H9 (cell line): ENCODE data around the gene PLP2. TPM values are rescaled to one million over a fixed set of nuclear protein-coding genes. Genes with fewer than 3 reads are reported as not detected.

Experiments used
- DNase-seq: peaks from one replicate; pipeline ENCODE4 v3.0.0-alpha.2; 2017
- H2AFZ ChIP-seq: one replicate; pipeline ENCODE4 v1.6.1; 2013; ENCODE audit warnings: mild to moderate bottlenecking, low read length, control low read depth, moderate library complexity
- H2AK5ac ChIP-seq: 2 replicates; pipeline ENCODE4 v1.6.1; 2013; ENCODE audit warnings: low read length, control low read depth, mixed read lengths; ENCODE audit not compliant: insufficient read length
- H2BK120ac ChIP-seq: one replicate; pipeline ENCODE4 v1.6.1; 2013; ENCODE audit warnings: low read depth, mild to moderate bottlenecking, low read length, control low read depth, inconsistent platforms; ENCODE audit not compliant: poor library complexity, severe bottlenecking
- H2BK12ac ChIP-seq: 2 replicates; pipeline ENCODE4 v1.6.1; 2013; ENCODE audit warnings: low read length, control low read depth, mixed read lengths, low read depth; ENCODE audit not compliant: insufficient read length
- H2BK15ac ChIP-seq: 2 replicates; pipeline ENCODE4 v1.6.1; 2013; ENCODE audit warnings: low read depth, low read length, control low read depth
- H2BK20ac ChIP-seq: one replicate; pipeline ENCODE4 v1.6.1; 2013; ENCODE audit warnings: low read depth, mild to moderate bottlenecking, low read length, control low read depth, inconsistent platforms; ENCODE audit not compliant: poor library complexity, severe bottlenecking
- H2BK5ac ChIP-seq: 2 replicates; pipeline ENCODE4 v1.6.1; 2013; ENCODE audit warnings: low read length, control low read depth, mixed read lengths; ENCODE audit not compliant: insufficient read length
- H3K14ac ChIP-seq: 2 replicates; pipeline ENCODE4 v1.6.1; 2013; ENCODE audit warnings: low read length, control low read depth; ENCODE audit not compliant: insufficient read depth
- H3K18ac ChIP-seq: 2 replicates; pipeline ENCODE4 v1.6.1; 2013; ENCODE audit warnings: low read depth, mild to moderate bottlenecking, mixed read lengths, low read length, control low read depth; ENCODE audit not compliant: insufficient read length
- H3K23ac ChIP-seq: 2 replicates; pipeline ENCODE4 v1.6.1; 2013; ENCODE audit warnings: low read length, control low read depth, mixed read lengths, low read depth; ENCODE audit not compliant: insufficient read length
- H3K23me2 ChIP-seq: 2 replicates; pipeline ENCODE4 v1.6.1; 2013; ENCODE audit warnings: low read depth, mild to moderate bottlenecking, mixed read lengths, low read length, control low read depth; ENCODE audit not compliant: insufficient read length, poor library complexity, severe bottlenecking
- H3K27ac ChIP-seq: 2 replicates; pipeline ENCODE4 v1.5.1; 2013; ENCODE audit warnings: low read length, control low read depth, mixed read lengths, low read depth; ENCODE audit not compliant: insufficient read length
- H3K27me3 ChIP-seq: 2 replicates; pipeline ENCODE4 v1.6.1; 2013; ENCODE audit warnings: low read length, control low read depth, inconsistent platforms; ENCODE audit not compliant: insufficient read depth
- H3K4ac ChIP-seq: 2 replicates; pipeline ENCODE4 v1.6.1; 2013; ENCODE audit warnings: low read depth, mild to moderate bottlenecking, control low read depth, inconsistent platforms, low read length, moderate library complexity
- H3K4me1 ChIP-seq: 2 replicates; pipeline ENCODE4 v1.6.1; 2013; ENCODE audit warnings: low read length, control low read depth, inconsistent platforms; ENCODE audit not compliant: insufficient read depth
- H3K4me2 ChIP-seq: 2 replicates; pipeline ENCODE4 v1.6.1; 2013; ENCODE audit warnings: low read length, control low read depth, mixed read lengths; ENCODE audit not compliant: insufficient read length, insufficient read depth
- H3K56ac ChIP-seq: 2 replicates; pipeline ENCODE4 v1.6.1; 2013; ENCODE audit warnings: low read depth, mild to moderate bottlenecking, mixed read lengths, low read length, control low read depth; ENCODE audit not compliant: insufficient read length
- H3K79me1 ChIP-seq: 2 replicates; pipeline ENCODE4 v1.6.1; 2013; ENCODE audit warnings: low read depth, mild to moderate bottlenecking, moderate library complexity, low read length, control low read depth, inconsistent platforms; ENCODE audit not compliant: insufficient read depth, poor library complexity, severe bottlenecking
- H3K79me2 ChIP-seq: 2 replicates; pipeline ENCODE4 v1.6.1; 2013; ENCODE audit warnings: low read length, control low read depth, inconsistent platforms; ENCODE audit not compliant: insufficient read depth
- H3K9ac ChIP-seq: 2 replicates; pipeline ENCODE4 v1.6.1; 2013; ENCODE audit warnings: low read length, control low read depth, mixed read lengths; ENCODE audit not compliant: insufficient read length; ENCODE audit errors: extremely low read depth
- H3K9me3 ChIP-seq: one replicate; pipeline ENCODE4 v1.6.1; 2013; ENCODE audit warnings: low read depth, low read length, inconsistent platforms; ENCODE audit not compliant: control insufficient read depth
- H3T11ph ChIP-seq: one replicate; pipeline ENCODE4 v1.6.1; 2013; ENCODE audit warnings: mild to moderate bottlenecking, low read length, control low read depth, inconsistent platforms
- H4K20me1 ChIP-seq: one replicate; pipeline ENCODE4 v1.6.1; 2013; ENCODE audit not compliant: control insufficient read depth, insufficient read length, insufficient read depth
- H4K5ac ChIP-seq: 2 replicates; pipeline ENCODE4 v1.6.1; 2013; ENCODE audit warnings: low read depth, mild to moderate bottlenecking, mixed read lengths, low read length, control low read depth; ENCODE audit not compliant: insufficient read length
- H4K8ac ChIP-seq: replicated peaks from 2 replicates; pipeline ENCODE4 v1.6.1; 2013; ENCODE audit warnings: low read length, control low read depth, mixed read lengths, low read depth; ENCODE audit not compliant: insufficient read length
- H4K91ac ChIP-seq: 2 replicates; pipeline ENCODE4 v1.6.1; 2013; ENCODE audit warnings: low read depth, mild to moderate bottlenecking, moderate library complexity, mixed read lengths, low read length, control low read depth; ENCODE audit not compliant: insufficient read length
- H3K27ac Mint-ChIP-seq, 3 experiments: 2 replicates in 2 of 3; 3 replicates in 1 of 3; pipeline ENCODE4 v1.8.0; 2020 to 2021; ENCODE audit warnings: mixed read lengths in 3 of 3, mild to moderate bottlenecking in 1 of 3, moderate library complexity in 1 of 3
- H3K27me3 Mint-ChIP-seq: 2 replicates; pipeline ENCODE4 v1.8.0; 2021; ENCODE audit warnings: low read depth, mild to moderate bottlenecking, moderate library complexity, mixed read lengths
- H3K36me3 Mint-ChIP-seq, 3 experiments: 2 replicates in 2 of 3; 3 replicates in 1 of 3; pipeline ENCODE4 v1.8.0; 2020 to 2021; ENCODE audit warnings: low read depth in 3 of 3, mixed read lengths in 3 of 3; ENCODE audit not compliant: insufficient read depth in 1 of 3
- H3K4me1 Mint-ChIP-seq, 2 experiments: 2 replicates each; pipeline ENCODE4 v1.8.0; 2020; ENCODE audit warnings: mixed read lengths in 2 of 2
- H3K4me3 Mint-ChIP-seq, 2 experiments: 2 replicates in 1 of 2; 3 replicates in 1 of 2; pipeline ENCODE4 v1.8.0; 2020 to 2021; ENCODE audit warnings: mild to moderate bottlenecking in 2 of 2, mixed read lengths in 2 of 2, moderate library complexity in 1 of 2
- H3K9me3 Mint-ChIP-seq, 2 experiments: 2 replicates in 1 of 2; 3 replicates in 1 of 2; pipeline ENCODE4 v1.8.0; 2020; ENCODE audit warnings: mild to moderate bottlenecking in 2 of 2, mixed read lengths in 2 of 2, moderate library complexity in 1 of 2
- WGBS: extraction: QIAGEN DNeasy Blood & Tissue Kit; methylation state at CpG from one replicate; pipeline ENCODE4 v1.1.7; 2013; ENCODE audit warnings: missing lambda C conversion rate, low lambda C conversion rate, mixed read lengths; ENCODE audit not compliant: insufficient read length; ENCODE audit errors: extremely low coverage; 5-methylcytosine and 5-hydroxymethylcytosine counted together
- total RNA-seq: library from RNA; stranded (reverse); gene quantifications from 2 replicates; pipeline ENCODE4 v1.2.1, GENCODE V29; 2021
- TF ChIP-seq, protein P1 (sequence below): fragments of 200-600 bp; sonication (generic); conservative IDR thresholded peaks from 3 replicates; pipeline ENCODE4 v1.8.0; 2021; ENCODE audit warnings: antibody characterized with exemption, mild to moderate bottlenecking

PLP2 gene
- total RNA-seq, 1 experiment from 2014 or later, result 11.7 TPM

- no CpG with 5 or more reads among the region's 25 CpGs for WGBS
- Histone ChIP-seq H3K14ac (no peak overlapping the region; the same call in 1 of the 2 replicates), H3K23me2 (no peaks in the 10 kb centered on the region), H3K79me2 (no peaks in the 10 kb centered on the region), H3K4me2 (peak overlapping the region; percentile 30), H2BK15ac (no peak overlapping the region), H3K18ac (no peak overlapping the region), H2BK20ac (no peak overlapping the region), H3K9ac (no peak overlapping the region), H2BK120ac (no peak overlapping the region), H3K79me1 (no peaks in the 10 kb centered on the region), H4K5ac (no peak overlapping the region), H2BK5ac (no peak overlapping the region), H2BK12ac (no peak overlapping the region), H4K91ac (no peak overlapping the region), H3K9me3 (peaks cover 14% of the 10 kb centered on the region), H2AFZ (no peak overlapping the region), H4K20me1 (no peaks in the 10 kb centered on the region), H3K27ac (no peak overlapping the region), H3T11ph (no peak overlapping the region), H3K4me1 (no peaks in the 10 kb centered on the region), H3K23ac (no peak overlapping the region), H3K27me3 (no peaks in the 10 kb centered on the region; the same call in 1 of the 2 replicates), H2AK5ac (no peak overlapping the region), H4K8ac (no peak overlapping the region), H3K4ac (no peak overlapping the region), H3K56ac (no peak overlapping the region)
- Mint-ChIP-seq H3K36me3 (peaks cover 3 to 6% (median 4%) of the 10 kb centered on the region in 3 experiments; a peak in 5 of 7 replicates), H3K4me3 (peak overlapping the region in 1 of 2 experiments; percentile 62; a peak in 2 of 5 replicates), H3K27me3 (peaks cover 19% of the 10 kb centered on the region), H3K4me1 (peaks cover 3 to 7% of the 10 kb centered on the region in 2 experiments), H3K9me3 (peaks cover 61 to 72% of the 10 kb centered on the region in 2 experiments), H3K27ac (no peak overlapping the region)
- DNase-seq, result peak; percentile 35
- TF ChIP-seq, protein P1, sequence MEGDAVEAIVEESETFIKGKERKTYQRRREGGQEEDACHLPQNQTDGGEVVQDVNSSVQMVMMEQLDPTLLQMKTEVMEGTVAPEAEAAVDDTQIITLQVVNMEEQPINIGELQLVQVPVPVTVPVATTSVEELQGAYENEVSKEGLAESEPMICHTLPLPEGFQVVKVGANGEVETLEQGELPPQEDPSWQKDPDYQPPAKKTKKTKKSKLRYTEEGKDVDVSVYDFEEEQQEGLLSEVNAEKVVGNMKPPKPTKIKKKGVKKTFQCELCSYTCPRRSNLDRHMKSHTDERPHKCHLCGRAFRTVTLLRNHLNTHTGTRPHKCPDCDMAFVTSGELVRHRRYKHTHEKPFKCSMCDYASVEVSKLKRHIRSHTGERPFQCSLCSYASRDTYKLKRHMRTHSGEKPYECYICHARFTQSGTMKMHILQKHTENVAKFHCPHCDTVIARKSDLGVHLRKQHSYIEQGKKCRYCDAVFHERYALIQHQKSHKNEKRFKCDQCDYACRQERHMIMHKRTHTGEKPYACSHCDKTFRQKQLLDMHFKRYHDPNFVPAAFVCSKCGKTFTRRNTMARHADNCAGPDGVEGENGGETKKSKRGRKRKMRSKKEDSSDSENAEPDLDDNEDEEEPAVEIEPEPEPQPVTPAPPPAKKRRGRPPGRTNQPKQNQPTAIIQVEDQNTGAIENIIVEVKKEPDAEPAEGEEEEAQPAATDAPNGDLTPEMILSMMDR, result no peak
These were observed 14.5 kb upstream of the PLP2 start for GRCh38 chrX:49157194-49157593.
